GM19328 (cell line): ENCODE measurements around the gene NRN1L.
A peak's percentile ranks its signal among the peaks of the same experiment; 100 is the strongest.

Source experiments
- ATAC-seq: cut with Tn5 transposase; IDR thresholded peaks from one replicate; pipeline ENCODE4 v1.9.1; 2021; ENCODE audit warnings: mild to moderate bottlenecking, moderate library complexity; ENCODE audit not compliant: unreplicated experiment

NRN1L gene

GRCh38 chr16:67934306-67935100, 49.8 kb downstream of the NRN1L start:
- ATAC-seq: no peak

GRCh38 chr16:67935101-67935401, 50.4 kb downstream of the NRN1L start:
- ATAC-seq: no peak

- peak; percentile 87 for ATAC-seq
These were observed 50.9 kb downstream of the NRN1L start for GRCh38 chr16:67935402-67936123.
